ENCODE data around the gene CD101.

CD101 gene

DNA sequence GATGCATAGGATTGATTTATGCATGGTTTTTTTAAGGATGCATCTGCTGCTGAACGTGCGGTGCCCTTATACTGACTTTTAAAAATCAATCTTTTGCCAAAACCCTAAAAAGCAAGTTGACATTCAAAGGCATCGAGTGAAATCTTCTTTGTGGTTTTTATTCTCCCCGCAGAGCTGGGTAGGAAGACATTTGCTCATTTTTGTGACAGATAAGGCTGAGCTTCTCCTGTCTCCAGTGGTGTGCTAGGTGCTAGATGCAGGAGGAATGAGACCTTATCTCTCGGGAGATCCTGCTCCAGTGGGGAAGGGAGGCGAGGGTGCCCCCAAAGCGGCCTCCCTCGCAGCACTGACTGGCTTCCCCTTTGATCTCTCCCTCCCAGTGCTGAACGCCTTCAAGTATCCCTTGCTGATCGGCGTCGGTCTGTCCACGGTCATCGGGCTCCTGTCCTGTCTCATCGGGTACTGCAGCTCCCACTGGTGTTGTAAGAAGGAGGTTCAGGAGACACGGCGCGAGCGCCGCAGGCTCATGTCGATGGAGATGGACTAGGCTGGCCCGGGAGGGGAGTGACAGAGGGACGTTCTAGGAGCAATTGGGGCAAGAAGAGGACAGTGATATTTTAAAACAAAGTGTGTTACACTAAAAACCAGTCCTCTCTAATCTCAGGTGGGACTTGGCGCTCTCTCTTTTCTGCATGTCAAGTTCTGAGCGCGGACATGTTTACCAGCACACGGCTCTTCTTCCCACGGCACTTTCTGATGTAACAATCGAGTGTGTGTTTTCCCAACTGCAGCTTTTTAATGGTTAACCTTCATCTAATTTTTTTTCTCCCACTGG, 14.9 kb upstream of the CD101 start:
- DNase-seq (ENCODE audit: low spot score), result no peak

DNA sequence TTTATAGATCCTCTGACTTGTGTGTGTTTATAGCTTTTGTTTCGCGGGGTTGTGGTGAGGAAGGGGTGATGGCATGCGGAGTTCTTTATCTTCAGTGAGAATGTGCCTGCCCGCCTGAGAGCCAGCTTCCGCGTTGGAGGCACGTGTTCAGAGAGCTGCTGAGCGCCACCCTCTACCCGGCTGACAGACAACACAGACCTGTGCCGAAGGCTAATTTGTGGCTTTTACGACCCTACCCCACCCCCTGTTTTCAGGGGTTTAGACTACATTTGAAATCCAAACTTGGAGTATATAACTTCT, 14.4 kb upstream of the CD101 start:
- DNase-seq (ENCODE audit: low spot score), result no peak

DNA sequence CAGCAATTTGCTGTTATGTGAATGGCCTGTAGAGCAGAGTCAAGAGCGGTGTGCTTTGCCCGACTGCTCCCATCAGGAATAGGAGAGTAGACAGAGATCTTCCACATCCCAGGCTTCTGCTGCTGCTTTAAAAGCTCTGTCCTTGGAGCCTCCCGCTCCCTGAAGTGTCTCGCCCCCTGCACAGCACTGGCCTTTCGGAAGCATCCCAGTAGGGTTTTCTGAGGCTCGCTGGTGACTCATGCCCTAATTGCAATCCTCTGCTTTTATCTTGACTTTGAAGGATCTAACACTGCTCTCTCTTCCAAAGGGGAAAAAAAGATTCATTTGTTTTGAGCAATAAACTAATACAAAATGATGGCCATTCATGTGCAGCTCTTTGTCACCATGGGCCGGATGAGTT, 13.3 kb upstream of the CD101 start:
- no peak for DNase-seq (ENCODE audit: low spot score)

DNA sequence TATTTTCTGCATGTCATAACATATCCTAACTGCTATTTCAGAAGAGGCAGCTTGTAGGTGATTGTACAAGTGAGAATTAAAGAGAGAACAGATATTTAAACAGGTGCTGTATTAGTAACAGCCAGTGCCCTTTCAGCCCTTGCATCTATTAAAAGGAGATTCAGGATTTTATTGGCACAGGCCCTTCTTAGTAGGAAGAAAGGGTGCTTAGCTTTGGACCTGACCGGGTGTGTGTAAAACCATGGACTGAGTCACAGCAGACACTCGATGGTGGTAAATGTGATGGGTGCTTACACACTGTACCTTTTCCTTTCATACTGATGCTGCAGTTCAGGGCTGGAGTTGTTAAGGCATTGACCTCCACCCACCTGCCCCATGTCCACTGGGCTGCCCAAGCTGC, 12.7 kb upstream of the CD101 start:
- no peak for DNase-seq (ENCODE audit: low spot score)

- no peak for DNase-seq (ENCODE audit: low spot score)
Measured at GRCh38 chr1:116989835-116990234, 11.7 kb upstream of the CD101 start.

- no peak for DNase-seq (ENCODE audit: low spot score)
Measured at GRCh38 chr1:116990612-116991151, 10.9 kb upstream of the CD101 start.

DNA sequence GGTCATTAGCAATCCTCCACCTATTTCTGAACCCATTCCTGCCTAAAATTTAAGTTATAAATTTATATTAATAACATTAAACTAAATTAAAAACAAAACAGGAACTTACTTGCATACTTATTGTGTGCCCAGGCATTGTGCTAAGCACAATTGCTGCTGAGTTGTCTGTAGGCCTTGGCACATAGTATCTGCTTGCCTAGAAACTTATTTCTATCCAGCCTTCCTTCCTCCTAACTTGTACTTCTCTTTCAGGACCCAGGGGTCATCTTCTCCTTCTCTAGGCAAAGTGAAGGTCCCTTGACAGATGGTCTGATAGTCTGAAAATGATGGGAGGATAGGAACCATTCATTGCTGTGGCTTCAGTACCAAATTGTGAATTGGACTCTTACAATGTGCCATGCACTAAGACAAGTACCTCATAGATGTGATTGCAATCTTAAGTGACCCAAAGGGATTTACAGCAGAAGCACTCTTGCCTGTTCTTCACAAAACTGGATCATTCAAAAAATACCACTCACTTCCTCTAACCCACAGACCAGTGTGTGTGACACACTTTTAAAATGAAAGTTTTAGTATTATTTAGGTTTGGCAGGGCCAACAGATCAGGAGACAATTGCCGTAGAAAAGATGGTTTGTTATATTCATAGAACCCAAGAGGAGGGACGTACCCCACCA, 10.3 kb upstream of the CD101 start:
- no peak for DNase-seq (ENCODE audit: low spot score)

- no peak for DNase-seq (ENCODE audit: low spot score)
Measured at GRCh38 chr1:116991918-116992317, 9.6 kb upstream of the CD101 start.

GRCh38 chr1:116993286-116993685, 8.3 kb upstream of the CD101 start:
- no peak for DNase-seq (ENCODE audit: low spot score)

DNA sequence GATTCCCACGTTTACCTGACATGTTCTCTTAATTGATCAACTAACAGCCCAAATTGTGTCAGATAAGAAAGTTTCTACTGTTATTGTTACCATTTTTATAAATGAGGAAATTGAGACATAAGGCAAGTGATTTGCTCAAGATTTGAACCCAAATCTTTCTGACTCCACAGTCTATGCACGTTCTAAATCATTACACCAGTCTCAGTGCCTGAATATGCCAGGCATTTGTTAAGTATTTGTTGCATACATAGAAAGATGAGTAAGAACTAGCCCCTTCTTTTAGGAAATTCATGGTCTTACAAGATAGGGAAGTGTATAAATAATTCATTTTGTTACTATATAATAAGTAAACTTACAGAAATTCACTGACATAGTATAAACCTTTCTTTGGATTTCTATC, 7.1 kb upstream of the CD101 start:
- DNase-seq (ENCODE audit: low spot score), result no peak

- DNase-seq (ENCODE audit: low spot score), result no peak
Measured at GRCh38 chr1:116997066-116997465, 4.5 kb upstream of the CD101 start.

DNA sequence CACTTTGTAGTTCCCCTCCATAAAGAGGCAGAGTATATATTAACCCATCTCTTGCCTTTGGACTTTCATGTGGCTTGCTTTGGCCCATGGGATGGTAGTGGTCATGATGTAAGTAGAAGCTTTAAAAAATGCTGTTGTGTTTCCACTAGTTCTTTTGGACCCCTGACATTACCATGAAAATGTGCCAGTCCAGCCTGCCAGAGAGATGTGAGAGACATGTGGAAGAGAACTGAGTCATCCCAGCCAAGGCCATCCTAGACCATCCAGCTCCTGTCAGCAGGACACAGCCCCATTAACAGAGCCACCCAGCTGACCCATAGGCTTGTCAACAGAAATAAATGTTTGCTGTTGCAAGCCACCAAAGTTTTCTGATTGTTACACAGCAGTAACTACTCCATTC, 3.9 kb upstream of the CD101 start:
- DNase-seq (ENCODE audit: low spot score), result no peak

DNA sequence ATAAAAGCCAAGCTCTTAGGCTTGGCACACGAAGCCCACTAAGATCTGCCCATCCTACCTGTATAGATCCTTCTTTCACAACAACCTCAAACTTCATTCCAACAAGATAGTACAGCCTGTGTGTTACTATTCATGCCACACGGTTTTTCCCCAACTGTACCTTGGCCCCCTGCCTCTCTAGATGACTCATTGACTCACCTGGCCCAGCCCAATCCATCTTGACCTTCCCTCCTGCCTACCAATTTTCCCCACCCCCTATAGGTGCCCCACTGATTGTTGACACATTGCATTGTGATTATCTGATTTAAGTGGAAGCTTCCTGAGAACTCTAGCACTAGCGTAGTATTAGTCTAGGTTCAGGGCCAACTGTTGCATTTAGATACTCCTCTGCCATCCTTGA, 2.0 kb upstream of the CD101 start:
- DNase-seq (ENCODE audit: low spot score), result no peak

- DNase-seq (ENCODE audit: low spot score), result no peak
Measured at GRCh38 chr1:117000142-117000541, 1.4 kb upstream of the CD101 start.

GRCh38 chr1:117003223-117003875, 1.8 kb downstream of the CD101 start:
- no peak for DNase-seq (ENCODE audit: low spot score)

- no peak for DNase-seq (ENCODE audit: low spot score)
Measured at GRCh38 chr1:117007719-117008013, 6.1 kb downstream of the CD101 start.

DNA sequence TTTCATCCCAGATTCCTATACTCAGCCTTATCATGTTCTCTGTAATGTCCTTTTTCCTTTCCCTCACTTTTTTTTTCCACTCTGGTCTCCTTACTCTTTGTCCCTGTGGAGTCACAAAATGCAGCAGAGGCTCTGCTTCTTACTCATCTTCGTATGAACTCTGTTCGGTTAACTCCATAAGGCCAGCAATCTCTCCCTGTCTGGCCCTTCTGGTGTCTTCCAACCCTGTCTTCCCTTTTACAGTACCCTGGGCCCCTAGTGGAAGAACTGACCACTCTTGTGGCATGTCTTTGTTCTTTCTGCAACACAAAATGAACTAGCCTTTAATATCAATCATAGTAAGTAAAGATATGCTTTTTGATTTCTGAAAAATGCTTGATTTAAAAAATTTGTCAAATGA, 7.1 kb downstream of the CD101 start:
- no peak for DNase-seq (ENCODE audit: low spot score)

DNA sequence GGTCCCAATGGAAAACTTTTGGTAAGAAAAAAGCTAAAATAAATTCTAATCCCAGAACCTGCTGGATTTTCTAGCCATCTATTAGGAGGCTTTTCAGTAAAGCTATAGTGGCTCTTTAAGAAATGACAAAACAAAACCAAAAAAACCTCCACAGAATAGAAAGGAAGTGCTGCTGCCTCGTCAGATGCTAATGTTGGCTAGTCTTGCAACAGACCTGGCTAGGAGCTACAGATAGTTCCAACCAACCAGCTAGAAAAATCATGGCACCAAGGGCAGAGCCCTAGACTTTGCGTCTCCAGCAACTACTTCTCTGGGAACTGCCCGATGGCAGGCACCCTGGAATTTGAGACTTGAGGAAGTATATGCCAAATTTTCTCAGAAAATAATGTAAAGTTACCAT, 7.6 kb downstream of the CD101 start:
- DNase-seq (ENCODE audit: low spot score), result no peak

DNA sequence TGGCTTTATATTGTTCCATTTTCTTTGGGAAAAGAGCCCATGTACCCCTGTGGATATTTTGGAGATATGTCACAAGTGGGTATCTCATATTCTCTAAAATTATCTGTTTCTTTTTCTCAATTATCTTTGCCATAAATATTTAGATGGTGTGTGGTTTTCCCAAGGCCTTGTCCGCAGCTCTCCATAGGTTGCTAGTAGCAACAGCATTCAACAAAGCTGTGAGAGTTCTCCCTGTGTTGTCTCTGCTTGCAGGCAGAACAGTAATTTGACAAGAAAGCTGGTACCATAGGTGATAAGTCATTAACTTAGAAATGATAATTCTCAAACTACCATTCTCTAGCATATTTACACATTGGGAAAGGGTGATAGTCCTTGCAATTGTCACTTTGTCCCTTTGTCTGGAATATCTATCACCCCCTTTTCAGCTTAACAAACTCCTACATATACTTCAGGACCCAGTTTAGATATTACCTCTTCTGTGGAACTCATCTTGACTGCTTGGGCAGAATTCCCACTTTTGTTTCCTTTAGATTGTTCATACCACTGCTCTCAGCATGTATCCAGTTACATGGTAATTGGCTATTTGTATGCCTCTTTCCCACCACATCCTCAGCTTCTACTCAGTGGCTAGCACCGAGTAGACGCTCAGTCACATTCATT, 8.9 kb downstream of the CD101 start:
- DNase-seq (ENCODE audit: low spot score), result no peak

DNA sequence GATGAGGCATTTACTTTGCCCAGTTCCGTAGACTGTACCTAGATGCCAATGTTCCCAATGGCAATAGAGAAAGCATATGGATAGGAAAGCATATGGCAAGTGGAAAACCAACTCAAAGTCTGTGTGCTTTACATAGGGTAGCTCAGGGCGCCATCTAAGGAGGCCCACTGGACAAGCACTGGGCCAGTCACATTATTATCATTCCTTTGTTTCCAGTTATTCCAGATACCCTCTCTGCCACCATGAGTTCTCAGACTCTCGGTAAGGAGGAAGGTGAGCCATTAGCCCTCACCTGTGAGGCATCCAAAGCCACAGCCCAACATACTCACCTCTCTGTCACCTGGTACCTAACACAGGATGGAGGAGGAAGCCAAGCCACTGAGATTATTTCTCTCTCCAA, 9.8 kb downstream of the CD101 start:
- no peak for DNase-seq (ENCODE audit: low spot score)

DNA sequence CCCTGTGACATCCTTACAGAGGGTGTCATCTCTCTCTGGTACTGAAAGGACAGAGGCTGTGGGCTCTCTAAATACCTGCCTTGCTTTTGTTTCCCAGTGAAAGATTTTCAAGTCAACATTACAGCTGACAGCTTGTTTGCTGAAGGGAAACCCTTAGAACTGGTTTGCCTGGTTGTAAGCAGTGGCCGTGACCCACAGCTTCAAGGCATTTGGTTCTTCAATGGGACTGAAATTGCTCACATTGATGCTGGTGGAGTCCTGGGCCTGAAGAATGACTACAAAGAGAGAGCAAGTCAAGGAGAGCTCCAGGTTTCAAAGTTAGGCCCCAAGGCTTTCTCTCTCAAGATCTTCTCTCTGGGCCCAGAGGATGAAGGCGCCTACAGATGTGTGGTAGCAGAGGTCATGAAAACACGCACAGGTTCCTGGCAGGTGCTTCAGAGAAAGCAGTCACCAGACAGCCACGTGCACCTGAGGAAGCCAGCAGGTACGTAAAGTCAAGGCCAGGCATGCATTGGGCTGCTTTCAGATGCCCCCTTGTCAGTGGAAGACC, 11.8 kb downstream of the CD101 start:
- peak; percentile 17 for DNase-seq (ENCODE audit: low spot score)

- no peak for DNase-seq (ENCODE audit: low spot score)
Measured at GRCh38 chr1:117014209-117014608, 12.6 kb downstream of the CD101 start.

- no peak for DNase-seq (ENCODE audit: low spot score)
Measured at GRCh38 chr1:117015724-117016123, 14.2 kb downstream of the CD101 start.

Measured in HuH-7.5 (cell line).